HG02852 (cell line): ENCODE data around the gene SMPDL3B.
"Not testable (repeated sequence)": the region's sequence is repeated elsewhere in the genome, so short reads cannot be mapped to it uniquely, and the experiment has no call there.

Experiments used
- ATAC-seq: cut with Tn5 transposase; IDR thresholded peaks from one replicate; pipeline ENCODE4 v1.9.1; 2021; ENCODE audit warnings: mild to moderate bottlenecking, moderate library complexity; ENCODE audit not compliant: unreplicated experiment

SMPDL3B gene

DNA sequence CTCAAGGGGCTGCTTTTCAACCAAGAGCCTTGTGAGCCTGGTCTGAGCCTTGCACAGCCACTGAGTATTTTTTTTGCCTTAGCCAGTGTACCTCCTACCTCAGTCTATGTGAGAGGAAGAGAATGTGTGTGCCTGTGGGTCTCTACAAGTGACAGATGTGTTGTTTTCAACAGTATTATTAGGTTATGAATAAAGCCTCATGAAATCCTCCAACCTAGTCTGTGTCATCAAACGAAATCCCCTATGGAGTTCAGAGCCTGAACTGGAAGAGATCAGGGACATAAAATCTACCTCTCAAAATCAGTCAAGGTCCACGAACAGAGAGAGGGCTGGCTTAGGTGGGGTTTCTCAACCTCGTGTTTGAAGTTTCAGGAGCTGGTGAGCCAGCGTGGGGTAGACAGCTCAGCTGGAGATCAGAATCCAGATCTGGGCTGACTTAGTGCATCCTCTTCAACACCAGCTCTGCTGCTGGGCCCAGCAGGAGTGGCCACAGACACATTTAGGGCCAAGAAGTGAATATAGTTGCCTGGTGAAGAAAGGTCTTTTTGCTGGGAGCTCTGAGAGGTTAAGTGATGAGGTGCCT lies 33.2 kb downstream of the SMPDL3B start:
- ATAC-seq, result no peak

DNA sequence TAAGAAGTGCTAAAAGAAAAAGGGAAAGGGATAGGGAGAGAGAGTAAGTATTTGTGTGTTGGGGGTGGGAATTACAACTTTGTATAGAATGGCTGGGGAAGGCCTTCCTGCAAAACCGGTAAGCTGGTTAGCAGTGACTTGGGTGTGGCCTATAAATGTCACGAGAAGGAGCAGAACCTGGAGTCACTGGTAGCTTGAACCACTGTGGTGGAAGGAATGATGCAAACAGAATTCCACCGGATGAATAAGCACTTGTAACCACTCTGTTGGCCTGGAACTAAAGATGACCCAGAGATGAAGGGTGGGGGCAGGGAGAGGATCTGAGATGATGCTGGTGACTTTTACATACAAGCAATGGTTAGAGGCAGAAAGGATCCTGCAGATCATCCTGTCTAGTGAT lies 33.9 kb downstream of the SMPDL3B start:
- ATAC-seq, result no peak

DNA sequence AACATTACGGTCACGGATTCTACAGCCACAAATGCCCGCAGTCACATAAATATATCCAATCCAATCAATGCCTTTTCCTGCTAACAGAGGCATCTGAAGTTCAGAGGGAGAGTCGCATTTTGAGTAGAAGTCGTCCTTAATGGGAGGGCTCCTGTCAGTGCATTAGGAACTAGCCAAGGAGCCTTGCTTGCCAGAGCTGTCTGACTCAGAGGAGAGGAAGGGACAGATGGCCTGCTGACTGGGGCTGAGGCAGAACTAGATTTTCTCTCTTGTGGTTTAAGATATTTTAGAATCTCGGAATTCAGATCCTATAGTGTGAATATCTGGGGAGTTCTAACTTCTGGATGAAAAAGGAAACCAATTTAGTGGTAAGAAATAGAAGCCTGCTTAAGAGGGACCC lies 35.6 kb downstream of the SMPDL3B start:
- no peak for ATAC-seq

DNA sequence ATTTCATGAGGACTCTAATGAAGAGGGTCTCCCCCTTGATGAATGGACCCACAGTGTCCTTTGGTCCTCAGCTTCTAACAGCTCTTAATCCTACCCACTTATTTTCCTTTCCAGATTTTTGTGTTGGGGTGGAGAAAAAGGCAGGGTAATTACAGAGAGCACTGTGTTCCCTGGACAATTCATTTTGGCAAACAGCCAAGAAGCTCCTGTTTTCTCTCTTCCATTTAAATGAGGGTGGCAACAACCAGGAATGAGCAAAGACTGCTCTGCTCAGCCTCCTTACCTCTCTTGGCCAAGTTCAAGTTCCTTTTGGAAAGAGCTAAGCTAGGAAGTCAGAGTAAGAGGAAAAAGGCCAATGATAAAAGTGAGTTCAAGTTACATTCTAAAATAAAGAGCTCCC lies 36.9 kb downstream of the SMPDL3B start:
- ATAC-seq, result no peak

DNA sequence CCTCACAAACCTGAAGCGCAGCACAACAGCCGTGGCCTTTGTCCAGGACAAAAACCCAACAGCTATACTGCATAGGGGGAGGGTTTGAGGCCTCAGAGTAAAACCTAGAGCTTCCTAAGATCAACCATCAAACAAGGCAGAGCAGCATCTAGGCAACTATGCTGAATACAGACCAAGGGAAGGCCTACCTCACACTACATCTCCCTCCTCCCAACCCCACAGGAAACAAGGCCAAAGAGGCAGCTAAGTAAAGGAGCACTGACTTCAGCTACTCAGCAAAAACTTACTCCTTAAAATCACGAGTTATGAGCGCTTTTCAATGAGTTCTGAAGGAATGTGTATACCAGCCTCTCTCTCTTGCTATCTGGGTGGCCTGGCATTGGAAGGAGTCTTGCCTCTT lies 37.3 kb downstream of the SMPDL3B start:
- ATAC-seq, result no peak

DNA sequence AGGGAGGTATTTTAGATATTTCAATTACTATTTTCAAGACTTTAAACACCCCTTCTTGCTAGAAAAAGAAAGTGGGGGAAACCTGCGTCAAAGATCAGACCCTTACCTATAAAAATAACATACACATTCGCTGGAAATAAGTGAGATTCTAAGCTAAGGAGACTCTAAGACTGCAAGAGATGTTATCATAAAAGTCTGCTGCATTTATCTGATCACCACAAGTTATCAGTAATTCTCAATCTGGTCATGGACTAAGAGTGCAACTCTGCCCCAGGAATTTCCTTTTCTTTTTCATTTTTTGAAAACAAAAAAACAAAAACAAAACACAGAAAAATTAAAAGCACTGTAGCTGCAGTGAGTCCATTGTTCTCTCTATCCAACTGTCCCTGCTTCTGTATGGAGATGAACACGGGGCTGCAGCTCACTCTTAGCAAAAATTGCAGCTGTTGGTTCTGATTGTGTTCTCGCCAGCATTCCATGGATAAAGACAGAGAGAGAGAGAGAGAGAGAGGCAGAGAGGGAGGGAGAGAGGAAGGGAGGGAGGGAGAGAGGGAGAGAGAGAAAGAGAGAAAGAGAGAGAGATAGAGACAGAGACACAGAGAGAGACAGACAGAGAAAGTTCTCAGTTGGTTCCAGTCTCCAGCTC lies 39.1 kb downstream of the SMPDL3B start:
- ATAC-seq, result no peak

DNA sequence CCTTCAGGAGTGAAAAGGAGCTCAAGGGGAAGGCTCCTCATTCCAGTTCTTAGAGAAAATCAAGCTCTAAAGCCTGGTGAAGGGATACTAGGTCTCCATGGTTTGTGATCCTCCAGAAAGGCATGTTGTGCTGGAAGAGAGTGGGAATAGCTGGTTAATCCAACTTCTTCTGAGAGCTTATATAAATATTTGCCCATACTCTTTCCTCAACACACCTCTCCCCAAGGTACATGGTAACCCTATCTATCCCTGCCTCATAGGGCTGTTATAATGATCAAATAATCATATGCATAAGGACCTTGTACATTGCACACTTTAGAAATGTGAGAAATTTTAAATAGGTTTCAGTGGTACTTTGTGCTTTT lies 39.6 kb downstream of the SMPDL3B start:
- ATAC-seq, result no peak

DNA sequence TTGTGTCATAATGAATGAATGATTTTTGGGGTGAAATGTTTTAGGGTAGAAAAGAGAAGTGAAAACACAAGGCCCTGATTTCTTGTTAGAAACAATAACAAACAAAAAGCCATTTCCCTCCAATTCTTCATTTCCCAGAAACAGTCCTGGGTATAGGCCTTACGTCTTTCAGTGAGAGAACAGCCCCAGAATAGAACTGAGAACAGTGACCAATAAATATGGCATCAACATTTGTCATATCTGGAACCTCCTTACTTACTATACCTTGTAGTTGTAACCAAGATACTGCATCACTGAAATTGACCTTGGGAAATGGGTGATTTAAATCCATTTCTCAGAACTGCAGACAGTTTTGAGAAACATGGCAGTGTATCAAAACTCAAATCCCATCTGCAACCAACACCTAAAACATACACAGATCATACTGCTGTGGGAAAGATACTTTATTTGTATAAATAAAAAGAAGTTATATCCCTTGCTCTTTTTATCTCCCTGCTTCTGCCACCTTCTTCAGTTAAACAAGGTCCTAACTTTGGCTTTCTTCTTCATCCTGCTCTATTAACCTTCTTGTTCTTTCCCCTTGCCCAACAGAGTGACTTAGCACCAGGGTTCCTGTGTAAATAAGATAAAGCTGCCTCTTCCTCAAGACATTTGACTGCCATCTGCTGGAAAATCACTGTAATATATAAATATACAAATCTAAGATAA lies 44.5 kb downstream of the SMPDL3B start:
- no peak for ATAC-seq

DNA sequence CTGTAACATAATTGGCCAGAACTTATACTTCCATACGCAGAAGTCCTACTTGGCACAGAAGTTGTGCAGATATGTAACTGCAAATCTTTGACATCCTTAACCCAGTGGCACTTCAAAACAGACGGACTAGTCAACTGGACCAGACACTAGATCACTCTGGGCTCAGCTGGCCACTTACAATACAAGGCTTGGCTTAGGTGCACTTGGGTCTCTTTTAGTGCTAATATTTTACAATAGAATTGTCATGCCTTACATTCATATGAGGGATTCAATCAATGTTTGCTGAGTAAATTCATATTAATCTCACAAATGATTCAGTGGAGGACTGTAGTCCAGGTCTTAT lies 45.0 kb downstream of the SMPDL3B start:
- no peak for ATAC-seq

DNA sequence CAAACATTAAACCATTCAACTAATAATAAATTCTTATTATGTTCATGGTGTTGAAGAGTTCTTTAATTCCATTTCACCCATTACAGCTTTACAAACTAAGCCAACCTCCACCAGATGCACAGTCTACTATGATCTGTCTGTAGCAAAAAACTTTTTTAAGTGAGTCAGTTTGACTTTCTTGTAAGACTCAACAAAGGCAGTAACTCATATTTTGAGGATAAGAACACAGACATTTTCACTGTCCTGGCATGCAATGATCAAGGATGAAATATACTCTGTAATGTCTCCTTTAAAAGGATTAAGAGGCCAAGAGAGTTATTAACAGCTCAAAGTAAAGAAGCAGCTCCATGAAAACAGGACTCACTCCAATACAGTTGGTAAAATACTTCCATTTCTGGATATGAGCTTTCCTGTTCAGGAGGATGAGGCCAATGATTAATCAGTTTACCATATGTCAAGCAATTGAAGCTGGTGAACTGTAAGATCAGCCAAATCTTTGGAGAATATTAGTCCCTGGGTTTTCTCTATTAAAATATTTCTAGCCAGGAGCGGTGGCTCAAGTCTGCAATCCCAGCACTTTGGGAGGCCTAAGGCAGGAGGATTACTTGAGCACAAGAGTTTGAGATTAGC lies 45.5 kb downstream of the SMPDL3B start:
- ATAC-seq, result no peak

DNA sequence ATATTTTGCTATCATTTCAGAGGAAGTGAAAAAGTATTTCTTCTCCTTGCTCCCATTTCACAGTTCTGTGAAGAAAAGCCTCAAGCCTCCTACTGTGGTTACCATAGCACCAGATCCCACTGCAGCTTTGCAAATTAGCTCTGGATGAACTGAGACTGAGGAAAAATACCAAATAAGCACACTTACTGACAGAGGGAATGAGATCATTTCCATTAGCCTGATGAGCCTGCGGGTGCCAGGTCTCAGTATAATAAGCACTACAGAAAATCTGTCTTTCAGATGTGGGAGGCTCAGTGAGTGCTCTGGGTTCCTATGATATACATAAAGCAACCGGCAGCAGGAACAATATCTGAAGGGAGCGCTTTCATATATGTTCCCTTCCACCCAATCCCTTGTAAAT lies 46.3 kb downstream of the SMPDL3B start:
- ATAC-seq, result no peak

DNA sequence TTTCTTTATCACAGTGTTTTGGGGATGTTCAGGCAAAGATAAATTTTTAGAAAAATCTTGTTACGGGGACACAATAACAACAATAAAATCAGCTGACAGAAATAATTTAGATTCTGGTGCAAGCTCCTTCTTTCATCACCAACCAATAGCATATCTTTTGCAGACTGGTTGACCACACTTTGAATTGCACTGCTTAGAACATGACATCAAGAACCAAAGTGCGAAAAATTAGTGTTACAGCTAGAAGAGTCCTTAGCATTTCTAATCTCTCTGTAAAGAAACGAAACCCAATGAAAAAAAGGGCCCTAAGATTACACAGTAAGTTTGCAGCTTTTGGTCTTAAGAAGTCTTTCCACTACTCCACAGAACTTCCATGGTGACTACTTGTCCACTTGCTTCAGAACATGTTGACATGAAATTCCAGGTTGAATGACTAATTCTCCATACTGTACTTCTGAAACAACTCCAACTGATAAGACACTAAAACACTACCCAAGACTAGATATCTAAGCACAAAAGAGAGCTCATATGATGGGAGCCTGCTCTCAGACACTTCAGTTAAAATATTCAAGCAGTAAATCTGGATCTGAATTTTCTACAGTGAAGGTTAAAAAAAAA lies 56.2 kb downstream of the SMPDL3B start:
- no peak for ATAC-seq

DNA sequence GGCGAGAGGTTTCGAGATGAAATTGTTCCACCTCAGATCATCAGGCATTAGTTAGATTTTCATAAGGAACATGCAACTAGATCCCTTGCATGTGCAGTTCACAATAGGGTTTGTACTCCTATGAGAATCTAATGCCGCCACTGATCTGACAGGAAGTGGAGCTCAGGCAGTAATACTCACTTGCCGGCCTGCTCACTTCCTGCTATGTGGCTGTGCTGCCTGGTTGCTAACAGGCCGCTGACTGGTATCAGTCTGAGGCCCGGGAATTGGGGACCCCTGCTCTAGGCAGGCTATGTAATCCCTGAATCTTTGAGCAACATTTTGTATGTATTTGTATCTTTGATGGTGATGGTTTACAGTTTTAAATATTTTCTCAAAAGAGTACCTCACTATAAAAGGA lies 57.5 kb downstream of the SMPDL3B start:
- ATAC-seq, result no peak

DNA sequence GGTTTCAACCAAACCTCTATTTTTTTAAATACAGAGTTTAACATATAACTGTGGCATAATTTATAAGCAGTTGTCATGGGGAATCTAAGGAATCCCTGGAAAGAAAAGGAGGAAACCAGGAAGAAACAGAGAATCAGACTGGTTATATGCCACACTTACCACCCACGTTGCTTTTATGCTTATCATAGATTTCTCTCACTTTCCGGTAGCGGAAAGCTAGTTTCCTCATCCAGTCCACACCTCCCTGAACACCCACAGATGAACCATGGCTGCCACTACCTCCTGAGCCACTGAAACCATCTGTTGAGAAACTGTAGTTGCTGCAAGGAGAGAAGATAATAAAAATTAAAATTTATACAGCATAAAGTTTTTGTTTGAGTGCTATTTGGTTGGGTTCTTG lies 58.4 kb downstream of the SMPDL3B start:
- ATAC-seq, result no peak

DNA sequence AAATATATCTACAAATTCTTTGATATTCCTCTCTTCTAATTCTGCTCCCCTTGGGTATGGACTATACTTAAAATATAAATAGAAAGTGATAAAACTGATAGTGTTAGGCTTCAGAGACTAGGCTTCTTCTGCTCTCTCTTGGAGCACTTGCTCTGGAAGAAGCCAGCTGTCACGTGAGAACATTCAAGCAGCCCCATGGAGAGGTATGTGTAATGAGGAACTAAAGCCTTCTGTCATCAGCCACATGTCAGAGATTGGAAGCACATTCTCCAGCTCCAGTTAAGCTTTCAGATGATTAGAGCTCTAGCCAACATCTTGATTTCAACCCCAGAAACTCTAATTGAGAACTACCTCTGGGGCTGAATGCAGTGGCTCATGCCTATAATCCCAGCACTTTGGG lies 59.3 kb downstream of the SMPDL3B start:
- ATAC-seq, result no peak

DNA sequence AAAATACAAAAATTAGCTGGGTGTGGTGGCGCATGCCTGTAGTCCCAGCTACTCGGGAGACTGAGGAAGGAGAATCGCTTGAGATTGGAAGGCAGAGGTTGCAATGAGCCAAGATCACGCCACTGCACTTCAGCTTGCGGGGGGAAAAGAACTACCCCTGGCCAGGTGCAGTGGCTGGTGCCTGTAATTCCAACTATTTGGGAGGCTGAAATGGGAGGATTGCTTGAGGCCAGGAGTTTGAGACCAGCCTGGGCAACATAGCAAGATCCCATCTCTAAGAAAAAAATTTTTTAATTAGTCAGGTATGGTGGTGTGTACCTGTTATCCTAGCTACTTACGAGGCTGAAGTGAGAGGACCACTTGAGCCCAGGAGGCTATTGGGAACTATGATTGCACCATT lies 59.7 kb downstream of the SMPDL3B start:
- not testable (repeated sequence) for ATAC-seq

DNA sequence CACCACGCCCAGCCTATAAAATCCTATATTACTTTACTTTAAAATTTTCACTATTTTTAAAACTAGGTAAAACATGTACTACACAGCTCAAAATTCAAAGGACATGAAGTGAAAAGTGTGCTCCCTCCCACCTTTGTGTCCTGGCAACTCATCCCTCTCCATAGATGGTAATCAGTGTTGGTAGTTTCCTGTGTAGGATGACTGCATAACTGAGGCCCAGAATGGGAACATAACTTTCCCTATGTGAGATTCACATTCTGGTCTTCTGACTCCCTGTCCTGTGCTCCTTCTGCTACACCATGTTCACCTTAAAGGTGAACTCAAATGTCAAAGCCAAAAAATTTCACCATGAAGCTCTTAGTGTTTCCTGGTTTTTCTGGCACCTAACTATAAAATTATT lies 64.3 kb downstream of the SMPDL3B start:
- ATAC-seq, result no peak

DNA sequence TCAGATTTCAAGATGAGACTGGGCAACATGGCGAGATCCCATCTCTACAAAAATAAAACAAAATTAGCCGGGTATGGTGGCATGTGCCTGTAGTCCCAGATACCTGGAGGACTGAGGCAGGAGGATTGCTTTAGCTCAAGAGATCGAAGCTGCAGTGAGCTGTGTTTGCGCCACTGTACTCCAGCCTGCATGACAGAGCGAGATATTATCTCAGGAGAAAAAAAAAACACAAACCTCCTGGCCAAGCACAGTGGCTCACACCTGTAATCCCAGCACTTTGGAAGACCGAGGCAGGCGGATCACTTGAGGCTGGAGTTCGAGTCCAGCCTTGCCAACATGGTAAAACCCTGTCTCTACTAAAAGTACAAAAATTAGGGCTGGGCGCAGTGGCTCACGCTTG lies 67.8 kb downstream of the SMPDL3B start:
- ATAC-seq, result no peak

DNA sequence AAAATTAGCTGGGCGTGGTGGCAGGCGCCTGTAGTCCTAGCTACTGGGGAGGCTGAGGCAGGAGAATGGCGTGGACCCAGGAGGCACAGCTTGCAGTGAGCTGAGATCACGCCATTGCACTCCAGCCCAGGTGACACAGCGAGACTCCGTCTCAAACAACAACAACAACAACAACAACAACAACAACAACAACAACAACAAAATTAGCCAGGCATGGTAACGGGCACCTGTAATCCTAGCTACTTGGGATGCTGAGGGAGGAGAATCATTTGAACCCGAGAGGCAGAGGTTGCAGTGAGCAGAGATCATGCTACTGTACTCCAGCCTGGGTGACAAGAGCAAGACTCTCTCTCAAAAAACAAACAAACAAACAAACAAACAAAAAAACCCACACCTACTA lies 68.3 kb downstream of the SMPDL3B start:
- ATAC-seq, result not testable (repeated sequence)
